WERI-Rb-1 (cell line): Measurements from ENCODE around the gene TMEM132C.

Experiments used
- DNase-seq: peaks from one replicate; pipeline ENCODE4 v3.0.0-alpha.2; 2020
- H3K27ac ChIP-seq: fragments of 250-450 bp; sonication (Bioruptor Pico); 2 replicates; pipeline ENCODE4 v1.5.1; 2020; ENCODE audit warnings: mild to moderate bottlenecking, moderate library complexity
- H3K27me3 ChIP-seq: fragments of 250-450 bp; sonication (Bioruptor Pico); 2 replicates; pipeline ENCODE4 v1.5.1; 2021; ENCODE audit warnings: mild to moderate bottlenecking, low read depth, moderate library complexity; ENCODE audit not compliant: insufficient read depth, severe bottlenecking
- H3K36me3 ChIP-seq: fragments of 250-450 bp; sonication (Bioruptor Pico); 2 replicates; pipeline ENCODE4 v1.5.1; 2020; ENCODE audit warnings: mild to moderate bottlenecking, moderate library complexity
- H3K4me3 ChIP-seq: 2 replicates; pipeline ENCODE4 v1.5.1; 2011; ENCODE audit warnings: low read depth, mild to moderate bottlenecking, control low read depth, low read length
- H3K9me3 ChIP-seq: fragments of 250-450 bp; sonication (Bioruptor Pico); 2 replicates; pipeline ENCODE4 v1.5.1; 2021; ENCODE audit warnings: mild to moderate bottlenecking, moderate library complexity; ENCODE audit not compliant: severe bottlenecking
- CTCF ChIP-seq: IDR thresholded peaks from 2 replicates; pipeline ENCODE4 v1.5.1; 2011; ENCODE audit warnings: low read depth, mild to moderate bottlenecking, control low read depth, inconsistent platforms, low read length

Gene TMEM132C

GRCh38 chr12:128456922-128457321 is 190.0 kb downstream of the TMEM132C start:
- Histone ChIP-seq H3K27me3 (no peaks in the 10 kb centered on the region), H3K27ac (no peak overlapping the region), H3K9me3 (no peaks in the 10 kb centered on the region), H3K36me3 (no peaks in the 10 kb centered on the region), H3K4me3 (no peak overlapping the region)
- DNase-seq, result no peak
- no peak for TF ChIP-seq CTCF

- TF ChIP-seq CTCF, result no peak
- Histone ChIP-seq H3K27me3 (no peaks in the 10 kb centered on the region), H3K4me3 (no peak overlapping the region), H3K9me3 (no peaks in the 10 kb centered on the region), H3K36me3 (no peaks in the 10 kb centered on the region), H3K27ac (no peak overlapping the region)
- no peak for DNase-seq
These were observed 191.5 kb downstream of the TMEM132C start for GRCh38 chr12:128458301-128458974.

GRCh38 chr12:128459067-128459466 is 192.1 kb downstream of the TMEM132C start:
- Histone ChIP-seq H3K27ac (no peak overlapping the region), H3K36me3 (no peaks in the 10 kb centered on the region), H3K4me3 (no peak overlapping the region), H3K9me3 (no peaks in the 10 kb centered on the region), H3K27me3 (no peaks in the 10 kb centered on the region)
- TF ChIP-seq CTCF, result no peak
- no peak for DNase-seq

- no peaks in the 10 kb centered on the region for H3K9me3 ChIP-seq
- no peaks in the 10 kb centered on the region for H3K27me3 ChIP-seq
- no peak for DNase-seq
- no peaks in the 10 kb centered on the region for H3K36me3 ChIP-seq
- H3K27ac ChIP-seq, result no peak overlapping the region
- no peak overlapping the region for H3K4me3 ChIP-seq
- no peak for TF ChIP-seq CTCF
These were observed 196.9 kb downstream of the TMEM132C start for GRCh38 chr12:128463881-128464280.

- no peak for TF ChIP-seq CTCF
- Histone ChIP-seq H3K9me3 (no peaks in the 10 kb centered on the region), H3K4me3 (no peak overlapping the region), H3K27ac (no peak overlapping the region), H3K36me3 (no peaks in the 10 kb centered on the region), H3K27me3 (no peaks in the 10 kb centered on the region)
- no peak for DNase-seq
These were observed 200.9 kb downstream of the TMEM132C start for GRCh38 chr12:128467882-128468281.

- no peak for TF ChIP-seq CTCF
- Histone ChIP-seq H3K36me3 (no peaks in the 10 kb centered on the region), H3K4me3 (no peak overlapping the region), H3K9me3 (no peaks in the 10 kb centered on the region), H3K27me3 (no peaks in the 10 kb centered on the region), H3K27ac (no peak overlapping the region)
- DNase-seq, result no peak
These were observed 202.0 kb downstream of the TMEM132C start for GRCh38 chr12:128468926-128469325.
